Stimulated activated CD4-positive, alpha-beta T cell treated with anti-CD3 and anti-CD28 coated beads, Interleukin-4, amount 100 ng/mL, for 1 hour (primary cell): Measurements from ENCODE around the gene GNAI3.

Experiments
- DNase-seq: peaks from one replicate; pipeline ENCODE4 v3.0.0-alpha.2; 2020

GNAI3 gene

GRCh38 chr1:109667452-109668122 lies 119.2 kb downstream of the GNAI3 start, which contains the start of gene GSTM2:
GSTM2 (plus strand) TSS chr1:109668057; CDS start chr1:109668116, 59 bp downstream.
- DNase-seq = peak; percentile 85
